HepG2 (cell line): ENCODE results near the gene EI24. TPM values are rescaled to one million over a fixed set of nuclear protein-coding genes. Genes with fewer than 3 reads are reported as not detected.

ENCODE experiments used
- ELF1 ChIP-seq: sonication (generic); formaldehyde crosslinking; IDR thresholded peaks from 2 replicates; pipeline ENCODE4 v1.4.0; 2020; ENCODE audit warnings: missing genetic modification reagents
- ERF ChIP-seq: IDR thresholded peaks from 2 replicates; pipeline ENCODE4 v1.6.1; 2018; ENCODE audit warnings: missing biosample characterization, missing genetic modification reagents
- ESRRA ChIP-seq: sonication (generic); formaldehyde crosslinking; IDR thresholded peaks from 2 replicates; pipeline ENCODE4 v1.5.1; 2020; ENCODE audit warnings: mild to moderate bottlenecking, low read depth, missing genetic modification reagents
- HMG20A ChIP-seq: IDR thresholded peaks from 2 replicates; pipeline ENCODE4 v1.6.1; 2016; ENCODE audit warnings: borderline replicate concordance
- MBD4 ChIP-seq: IDR thresholded peaks from 2 replicates; pipeline ENCODE4 v1.6.1; 2012; ENCODE audit warnings: low read length, inconsistent platforms, borderline replicate concordance
- NAIF1 ChIP-seq: sonication (generic); formaldehyde crosslinking; IDR thresholded peaks from 2 replicates; pipeline ENCODE4 v1.5.0; 2020; ENCODE audit warnings: mild to moderate bottlenecking, missing genetic modification reagents, borderline replicate concordance
- NFYB ChIP-seq: sonication (generic); formaldehyde crosslinking; IDR thresholded peaks from 2 replicates; pipeline ENCODE4 v1.4.0; 2020; ENCODE audit warnings: missing genetic modification reagents
- NR2C2 ChIP-seq: sonication (generic); formaldehyde crosslinking; IDR thresholded peaks from 2 replicates; pipeline ENCODE4 v1.4.0; 2020; ENCODE audit warnings: missing genetic modification reagents, mild to moderate bottlenecking, moderate library complexity, borderline replicate concordance
- POGZ ChIP-seq: sonication (generic); formaldehyde crosslinking; IDR thresholded peaks from 2 replicates; pipeline ENCODE4 v1.4.0; 2020; ENCODE audit warnings: mild to moderate bottlenecking, missing genetic modification reagents
- PPARG ChIP-seq: conservative IDR thresholded peaks from 2 replicates; pipeline ENCODE4 v1.6.1; 2016; ENCODE audit warnings: missing biosample characterization, missing genetic modification reagents
- RORA ChIP-seq: sonication (generic); formaldehyde crosslinking; IDR thresholded peaks from 2 replicates; pipeline ENCODE4 v1.5.0; 2020; ENCODE audit warnings: mild to moderate bottlenecking, missing genetic modification reagents, moderate library complexity
- RXRA ChIP-seq: sonication (generic); formaldehyde crosslinking; IDR thresholded peaks from 2 replicates; pipeline ENCODE4 v1.5.1; 2020; ENCODE audit warnings: missing genetic modification reagents
- SATB2 ChIP-seq: sonication (generic); formaldehyde crosslinking; IDR thresholded peaks from 2 replicates; pipeline ENCODE4 v1.5.0; 2020; ENCODE audit warnings: missing genetic modification reagents
- SP140L ChIP-seq: sonication (generic); formaldehyde crosslinking; IDR thresholded peaks from 2 replicates; pipeline ENCODE4 v1.4.0; 2020; ENCODE audit warnings: missing genetic modification reagents, borderline replicate concordance
- U2AF2 ChIP-seq: fragments of 200-400 bp; formaldehyde crosslinking; IDR thresholded peaks from 2 replicates; pipeline ENCODE4 v1.6.1; 2017; ENCODE audit warnings: low read depth, mild to moderate bottlenecking, low read length
- ZFP36 ChIP-seq: fragments of 150-350 bp; IDR thresholded peaks from 2 replicates; pipeline ENCODE4 v1.6.1; 2018; ENCODE audit warnings: borderline replicate concordance, low read length, low read depth; ENCODE audit not compliant: partially characterized antibody
- ZNF12 ChIP-seq: sonication (generic); formaldehyde crosslinking; IDR thresholded peaks from 2 replicates; pipeline ENCODE4 v1.5.0; 2020; ENCODE audit warnings: missing genetic modification reagents
- ZNF44 ChIP-seq: sonication (generic); formaldehyde crosslinking; IDR thresholded peaks from 2 replicates; pipeline ENCODE4 v1.5.1; 2020; ENCODE audit warnings: mild to moderate bottlenecking, missing genetic modification reagents
- ZNF501 ChIP-seq: sonication (generic); formaldehyde crosslinking; IDR thresholded peaks from 2 replicates; pipeline ENCODE4 v1.5.1; 2020; ENCODE audit warnings: mild to moderate bottlenecking, moderate library complexity, missing genetic modification reagents
- ZNF607 ChIP-seq: sonication (generic); formaldehyde crosslinking; IDR thresholded peaks from 2 replicates; pipeline ENCODE4 v1.5.1; 2020; ENCODE audit warnings: missing genetic modification reagents, mild to moderate bottlenecking, borderline replicate concordance
- ZNF660 ChIP-seq: sonication (generic); formaldehyde crosslinking; IDR thresholded peaks from 2 replicates; pipeline ENCODE4 v1.5.1; 2020; ENCODE audit warnings: mild to moderate bottlenecking, low read depth, missing genetic modification reagents, borderline replicate concordance
- ZNF724P ChIP-seq: sonication (generic); formaldehyde crosslinking; IDR thresholded peaks from 2 replicates; pipeline ENCODE4 v1.8.0; 2022; ENCODE audit warnings: missing genetic modification reagents, borderline replicate concordance
- ZNF883 ChIP-seq: sonication (generic); formaldehyde crosslinking; IDR thresholded peaks from 2 replicates; pipeline ENCODE4 v1.5.1; 2020; ENCODE audit warnings: mild to moderate bottlenecking, missing genetic modification reagents; ENCODE audit errors: not compliant biosample characterization
- polyA plus RNA-seq, 8 experiments: library from polyadenylated mRNA; depleted of rRNA in 3 of 8; stranded (reverse) in 7 of 8; unstranded in 1 of 8; fragments of >200 nt; fragmentation: Illumina TruSeq in 4 of 8; extraction: Trizol in 4 of 8; gene quantifications; 2 replicates each; pipeline versions ENCODE4 v1.2.1 to v1.2.3, GENCODE V29; 2011 to 2016; ENCODE audit warnings: low read depth in 4 of 8, missing spikeins in 1 of 8, mixed read lengths in 1 of 8; ENCODE audit not compliant: insufficient read depth in 1 of 8
- total RNA-seq, 5 experiments: library from RNA; depleted of rRNA; stranded (reverse); fragments of >200 nt; fragmentation: Illumina TruSeq; extraction: Trizol; gene quantifications; 2 replicates each; pipeline ENCODE4 v1.2.3, GENCODE V29; 2016; ENCODE audit warnings: low read depth in 1 of 5
- TF ChIP-seq, protein P1 (sequence below): sonication (generic); formaldehyde crosslinking; IDR thresholded peaks from 2 replicates; pipeline ENCODE4 v1.5.1; 2020; ENCODE audit warnings: missing genetic modification reagents, mild to moderate bottlenecking, borderline replicate concordance
- TF ChIP-seq, protein P2 (sequence below): sonication (generic); formaldehyde crosslinking; IDR thresholded peaks from 2 replicates; pipeline ENCODE4 v1.4.0; 2020; ENCODE audit warnings: missing genetic modification reagents
- TF ChIP-seq, protein P3 (sequence below): sonication (generic); formaldehyde crosslinking; IDR thresholded peaks from 2 replicates; pipeline ENCODE4 v1.8.1; 2023; ENCODE audit warnings: mild to moderate bottlenecking, moderate library complexity, missing genetic modification reagents

The EI24 gene
- total and polyA plus RNA-seq, 2 of the 13 experiments (the other 11 are each of a cell fraction or from before 2014, with no cell fraction given) = 84.7 to 126 TPM

DNA sequence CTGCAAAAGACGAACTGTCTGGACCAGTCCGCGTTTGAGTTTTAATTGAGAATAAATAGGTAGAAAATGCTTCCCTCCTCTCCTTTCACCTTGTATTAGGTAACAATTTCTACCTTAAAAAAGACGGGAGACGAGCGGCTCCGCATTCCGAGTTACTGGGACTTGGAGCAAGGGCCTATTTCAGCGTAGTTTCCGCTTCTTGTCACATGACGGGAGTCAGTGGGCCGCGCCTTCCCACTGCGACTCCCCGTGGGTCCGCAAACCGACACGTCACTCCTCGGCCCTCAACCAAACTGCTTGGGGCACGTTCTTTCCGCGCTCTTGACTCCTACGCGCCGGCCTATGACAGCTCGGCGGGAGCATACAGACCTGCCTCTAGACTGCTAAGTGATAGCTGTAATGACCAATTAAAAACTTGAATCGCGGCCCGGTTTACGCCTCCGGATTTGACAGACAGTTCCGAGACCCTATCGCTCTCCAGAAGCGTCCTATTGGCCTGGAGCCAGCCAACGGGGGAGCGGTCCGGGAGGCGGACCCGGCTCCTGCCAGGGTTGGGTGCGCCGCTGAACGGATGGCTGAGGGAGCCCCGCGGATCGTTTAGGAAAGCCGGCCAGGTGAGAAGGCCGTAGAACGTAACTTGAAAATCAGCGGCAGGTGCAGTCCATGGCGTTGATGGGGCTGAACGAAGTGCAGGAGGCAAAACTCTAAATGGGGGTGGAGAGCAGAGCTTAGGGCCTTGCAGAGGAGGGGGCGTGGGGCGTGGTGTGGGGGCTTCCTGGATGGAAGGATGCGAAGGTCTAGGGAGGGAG lies 23.2 kb downstream of the EI24 start, which contains the start of gene STT3A (continued):
- TF ChIP-seq, protein P1, sequence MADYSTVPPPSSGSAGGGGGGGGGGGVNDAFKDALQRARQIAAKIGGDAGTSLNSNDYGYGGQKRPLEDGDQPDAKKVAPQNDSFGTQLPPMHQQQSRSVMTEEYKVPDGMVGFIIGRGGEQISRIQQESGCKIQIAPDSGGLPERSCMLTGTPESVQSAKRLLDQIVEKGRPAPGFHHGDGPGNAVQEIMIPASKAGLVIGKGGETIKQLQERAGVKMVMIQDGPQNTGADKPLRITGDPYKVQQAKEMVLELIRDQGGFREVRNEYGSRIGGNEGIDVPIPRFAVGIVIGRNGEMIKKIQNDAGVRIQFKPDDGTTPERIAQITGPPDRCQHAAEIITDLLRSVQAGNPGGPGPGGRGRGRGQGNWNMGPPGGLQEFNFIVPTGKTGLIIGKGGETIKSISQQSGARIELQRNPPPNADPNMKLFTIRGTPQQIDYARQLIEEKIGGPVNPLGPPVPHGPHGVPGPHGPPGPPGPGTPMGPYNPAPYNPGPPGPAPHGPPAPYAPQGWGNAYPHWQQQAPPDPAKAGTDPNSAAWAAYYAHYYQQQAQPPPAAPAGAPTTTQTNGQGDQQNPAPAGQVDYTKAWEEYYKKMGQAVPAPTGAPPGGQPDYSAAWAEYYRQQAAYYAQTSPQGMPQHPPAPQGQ (CRISPR knock-in tag) = no peak
- no peak for TF ChIP-seq ESRRA (CRISPR knock-in tag)
- TF ChIP-seq RXRA (CRISPR knock-in tag) = 0 out of 2 replicates have a peak, but pooled peaks have one; percentile 45
- peak; percentile 49 for TF ChIP-seq ZNF883 (CRISPR knock-in tag)
- no peak for TF ChIP-seq MBD4
- TF ChIP-seq PPARG (CRISPR knock-in tag) = no peak
- 0 out of 2 replicates have a peak, but pooled peaks have one; percentile 2 for TF ChIP-seq ZNF12 (CRISPR knock-in tag)
- TF ChIP-seq ZFP36 = no peak
- no peak for TF ChIP-seq ZNF724P (CRISPR knock-in tag)
- TF ChIP-seq, protein P2, sequence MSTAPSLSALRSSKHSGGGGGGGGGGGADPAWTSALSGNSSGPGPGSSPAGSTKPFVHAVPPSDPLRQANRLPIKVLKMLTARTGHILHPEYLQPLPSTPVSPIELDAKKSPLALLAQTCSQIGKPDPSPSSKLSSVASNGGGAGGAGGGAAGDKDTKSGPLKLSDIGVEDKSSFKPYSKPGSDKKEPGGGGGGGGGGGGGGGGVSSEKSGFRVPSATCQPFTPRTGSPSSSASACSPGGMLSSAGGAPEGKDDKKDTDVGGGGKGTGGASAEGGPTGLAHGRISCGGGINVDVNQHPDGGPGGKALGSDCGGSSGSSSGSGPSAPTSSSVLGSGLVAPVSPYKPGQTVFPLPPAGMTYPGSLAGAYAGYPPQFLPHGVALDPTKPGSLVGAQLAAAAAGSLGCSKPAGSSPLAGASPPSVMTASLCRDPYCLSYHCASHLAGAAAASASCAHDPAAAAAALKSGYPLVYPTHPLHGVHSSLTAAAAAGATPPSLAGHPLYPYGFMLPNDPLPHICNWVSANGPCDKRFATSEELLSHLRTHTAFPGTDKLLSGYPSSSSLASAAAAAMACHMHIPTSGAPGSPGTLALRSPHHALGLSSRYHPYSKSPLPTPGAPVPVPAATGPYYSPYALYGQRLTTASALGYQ (CRISPR knock-in tag) = peak; percentile 30; the same call in 1 of the 2 replicates
- TF ChIP-seq ZNF660 = no peak
- peak; percentile 92 for TF ChIP-seq ZNF501 (CRISPR knock-in tag)
- TF ChIP-seq ELF1 (CRISPR knock-in tag) = peak; percentile 59
- TF ChIP-seq ERF (CRISPR knock-in tag) = no peak
- 0 out of 2 replicates have a peak, but pooled peaks have one; percentile 49 for TF ChIP-seq SATB2 (CRISPR knock-in tag)
- TF ChIP-seq U2AF2 = no peak
- TF ChIP-seq, protein P3, sequence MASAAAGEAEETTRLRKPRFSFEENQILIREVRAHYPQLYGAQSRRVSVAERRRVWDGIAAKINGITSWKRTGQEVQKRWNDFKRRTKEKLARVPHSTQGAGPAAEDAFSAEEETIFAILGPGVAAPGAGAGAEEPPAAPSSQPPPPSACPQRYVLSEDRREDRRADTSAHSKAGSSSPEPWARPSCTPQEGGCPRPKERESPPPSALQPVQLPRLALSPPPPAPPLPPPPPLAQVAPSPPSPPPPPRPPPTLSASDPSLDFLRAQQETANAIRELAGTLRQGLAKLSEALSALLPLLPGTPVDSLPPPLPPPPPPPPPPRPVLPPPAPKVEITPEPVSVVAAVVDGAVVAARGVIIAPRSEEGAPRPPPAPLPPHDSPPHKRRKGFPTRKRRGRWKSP = peak; percentile 87
- TF ChIP-seq POGZ (CRISPR knock-in tag) = peak; percentile 72
- no peak for TF ChIP-seq ZNF607 (CRISPR knock-in tag)
- TF ChIP-seq SP140L (CRISPR knock-in tag) = 0 out of 2 replicates have a peak, but pooled peaks have one; percentile 82
- peak; percentile 99 for TF ChIP-seq NFYB (CRISPR knock-in tag)
- no peak for TF ChIP-seq HMG20A (CRISPR knock-in tag)
- peak; percentile 91 for TF ChIP-seq NAIF1 (CRISPR knock-in tag)
- peak; percentile 52; the same call in 1 of the 2 replicates for TF ChIP-seq NR2C2
- TF ChIP-seq RORA = no peak
- TF ChIP-seq ZNF44 (CRISPR knock-in tag) = 0 out of 2 replicates have a peak, but pooled peaks have one; percentile 49
